Caco-2 (cell line): ENCODE measurements around the gene GMPS. TPM values are rescaled to one million over a fixed set of nuclear protein-coding genes. Genes with fewer than 3 reads are reported as not detected.
A peak's percentile ranks its signal among the peaks of the same experiment; 100 is the strongest.
"Not testable (repeated sequence)": the region's sequence is repeated elsewhere in the genome, so short reads cannot be mapped to it uniquely, and the experiment has no call there.

Experiments used
- BruUV-seq: library from RNA; stranded (reverse); fragments of 400-500 nt; replicated peaks from 2 replicates; lab custom pipeline; 2021; lab: Mats Ljungman, UMichigan
- CTCF ChIA-PET: fragments of 300-600 bp; sonication (Branson Sonifier 250); formaldehyde crosslinking; loops from one replicate; lab custom pipeline; 2022; ENCODE audit warnings: antibody characterized with exemption; lab: Charles Lee
- POLR2A ChIA-PET: fragments of 300-600 bp; sonication (Branson Sonifier 250); formaldehyde crosslinking; loops from one replicate; lab custom pipeline; 2022; ENCODE audit warnings: antibody characterized with exemption; lab: Charles Lee
- DNase-seq, 2 experiments: peaks; one replicate each; pipeline versions ENCODE4 v3.0.0 to v3.0.0-alpha.2; 2020 to 2022
- H3K27me3 ChIP-seq: replicated peaks from 2 replicates; pipeline ENCODE4 v1.6.0; 2011; ENCODE audit warnings: low read length; ENCODE audit not compliant: control insufficient read depth, insufficient read depth
- H3K36me3 ChIP-seq: 2 replicates; pipeline ENCODE4 v1.5.1; 2011; ENCODE audit warnings: low read length; ENCODE audit not compliant: control insufficient read depth, insufficient read depth
- H3K4me1 ChIP-seq: fragments of 250-450 bp; sonication (Bioruptor Pico); 2 replicates; pipeline ENCODE4 v1.5.1; 2020; ENCODE audit warnings: mild to moderate bottlenecking
- H3K4me3 ChIP-seq: 2 replicates; pipeline ENCODE4 v1.5.1; 2011; ENCODE audit warnings: low read depth, mild to moderate bottlenecking, control low read depth, low read length
- H3K9me3 ChIP-seq: fragments of 250-450 bp; sonication (Bioruptor Pico); 2 replicates; pipeline ENCODE4 v1.5.1; 2020; ENCODE audit warnings: mild to moderate bottlenecking, moderate library complexity
- H3K27ac Mint-ChIP-seq: one replicate; pipeline ENCODE4 v1.8.0; 2022; ENCODE audit warnings: mixed read lengths; ENCODE audit not compliant: unreplicated experiment
- H3K27me3 Mint-ChIP-seq: one replicate; pipeline ENCODE4 v1.8.0; 2022; ENCODE audit warnings: mixed read lengths; ENCODE audit not compliant: insufficient read depth, unreplicated experiment
- H3K36me3 Mint-ChIP-seq: one replicate; pipeline ENCODE4 v1.8.0; 2022; ENCODE audit warnings: mild to moderate bottlenecking, mixed read lengths; ENCODE audit not compliant: insufficient read depth, unreplicated experiment
- H3K4me1 Mint-ChIP-seq: one replicate; pipeline ENCODE4 v1.8.0; 2022; ENCODE audit warnings: low read depth, mixed read lengths; ENCODE audit not compliant: unreplicated experiment
- H3K4me3 Mint-ChIP-seq: one replicate; pipeline ENCODE4 v1.8.0; 2022; ENCODE audit warnings: mild to moderate bottlenecking, moderate library complexity, mixed read lengths; ENCODE audit not compliant: unreplicated experiment
- H3K9me3 Mint-ChIP-seq: one replicate; pipeline ENCODE4 v1.8.0; 2022; ENCODE audit warnings: mixed read lengths; ENCODE audit not compliant: unreplicated experiment
- intact Hi-C: fragments of 100-400 bp; cut with micrococcal nuclease; formaldehyde crosslinking; loops from one replicate; pipeline ENCODE4 v1.10.0; 2022; ENCODE audit not compliant: unreplicated experiment
- total RNA-seq: library from RNA; stranded (reverse); gene quantifications from 2 replicates; pipeline ENCODE4 v1.2.3, GENCODE V29; 2022
- TF ChIP-seq, protein P1 (sequence below), 2 experiments: fragments of 200-600 bp in 1 of 2; IDR thresholded peaks; 1 replicate in 1 of 2; 2 replicates in 1 of 2; pipeline versions ENCODE4 v1.5.1 to v1.8.0; 2011 to 2022; ENCODE audit warnings: antibody characterized with exemption in 1 of 2, control low read depth in 1 of 2, inconsistent platforms in 1 of 2, low read depth in 1 of 2, low read length in 1 of 2, mild to moderate bottlenecking in 1 of 2, moderate library complexity in 1 of 2; ENCODE audit not compliant: insufficient read depth in 1 of 2, severe bottlenecking in 1 of 2, unreplicated experiment in 1 of 2

GMPS gene
- total RNA-seq, 1 experiment from 2014 or later = 102 TPM

DNA sequence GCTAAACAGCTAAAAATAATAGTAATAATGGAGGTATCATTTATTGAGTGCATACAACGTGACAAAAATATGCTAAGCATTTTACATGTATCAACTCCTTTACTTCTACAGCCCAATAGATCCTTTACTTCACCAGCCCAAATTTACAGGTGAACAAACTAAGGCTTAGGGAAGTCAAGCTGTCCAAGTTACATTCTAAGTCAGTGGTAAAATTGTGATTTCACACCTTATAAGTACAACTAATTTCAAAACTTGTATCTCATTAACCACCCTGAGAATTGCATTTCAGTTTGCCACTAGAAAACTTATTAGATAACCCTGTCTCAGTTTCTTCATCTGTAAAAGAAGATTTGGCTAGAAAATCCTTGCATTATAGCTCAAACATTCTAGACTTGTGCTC, 26.9 kb upstream of the GMPS start:
- Mint-ChIP-seq H3K9me3 (no peaks in the 10 kb centered on the region), H3K27ac (no peak overlapping the region), H3K4me3 (no peak overlapping the region), H3K36me3 (peaks cover 10% of the 10 kb centered on the region), H3K27me3 (no peaks in the 10 kb centered on the region), H3K4me1 (no peaks in the 10 kb centered on the region)
- Histone ChIP-seq H3K4me1 (no peaks in the 10 kb centered on the region), H3K9me3 (no peaks in the 10 kb centered on the region), H3K36me3 (no peaks in the 10 kb centered on the region), H3K27me3 (no peaks in the 10 kb centered on the region), H3K4me3 (no peak overlapping the region)
- no peak for DNase-seq
- intact Hi-C loops = no loop called here
- no TSS peak for BruUV-seq
- CTCF ChIA-PET = no interaction called here
- TF ChIP-seq, protein P1, sequence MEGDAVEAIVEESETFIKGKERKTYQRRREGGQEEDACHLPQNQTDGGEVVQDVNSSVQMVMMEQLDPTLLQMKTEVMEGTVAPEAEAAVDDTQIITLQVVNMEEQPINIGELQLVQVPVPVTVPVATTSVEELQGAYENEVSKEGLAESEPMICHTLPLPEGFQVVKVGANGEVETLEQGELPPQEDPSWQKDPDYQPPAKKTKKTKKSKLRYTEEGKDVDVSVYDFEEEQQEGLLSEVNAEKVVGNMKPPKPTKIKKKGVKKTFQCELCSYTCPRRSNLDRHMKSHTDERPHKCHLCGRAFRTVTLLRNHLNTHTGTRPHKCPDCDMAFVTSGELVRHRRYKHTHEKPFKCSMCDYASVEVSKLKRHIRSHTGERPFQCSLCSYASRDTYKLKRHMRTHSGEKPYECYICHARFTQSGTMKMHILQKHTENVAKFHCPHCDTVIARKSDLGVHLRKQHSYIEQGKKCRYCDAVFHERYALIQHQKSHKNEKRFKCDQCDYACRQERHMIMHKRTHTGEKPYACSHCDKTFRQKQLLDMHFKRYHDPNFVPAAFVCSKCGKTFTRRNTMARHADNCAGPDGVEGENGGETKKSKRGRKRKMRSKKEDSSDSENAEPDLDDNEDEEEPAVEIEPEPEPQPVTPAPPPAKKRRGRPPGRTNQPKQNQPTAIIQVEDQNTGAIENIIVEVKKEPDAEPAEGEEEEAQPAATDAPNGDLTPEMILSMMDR (IDR thresholded peaks at IDR 0.05; ENCODE audit: insufficient read depth in 1 of 2, low read depth in 1 of 2, low read length in 1 of 2, severe bottlenecking in 1 of 2, unreplicated experiment in 1 of 2) = no peak
- POLR2A ChIA-PET = no interaction called here

DNA sequence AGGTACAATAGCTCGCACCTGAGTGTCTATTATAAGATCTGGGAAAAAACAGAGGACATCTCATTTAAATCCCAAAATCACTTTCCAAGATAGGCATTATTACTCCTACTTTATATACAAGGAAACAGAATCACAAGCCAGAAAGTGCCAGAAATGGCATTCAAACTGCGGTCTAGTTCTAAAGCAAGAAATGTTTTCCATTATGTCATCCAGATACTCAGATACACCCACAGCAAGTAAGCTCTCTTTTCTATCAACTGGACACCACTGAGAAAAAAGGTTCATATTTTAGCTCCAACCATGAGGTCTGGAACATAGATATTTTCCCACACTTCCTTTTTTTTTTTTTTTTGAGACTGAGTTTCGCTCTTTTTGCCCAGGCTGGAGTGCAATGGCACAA, 24.3 kb upstream of the GMPS start:
- intact Hi-C loops = no loop called here
- H3K4me1 ChIP-seq = no peaks in the 10 kb centered on the region
- H3K4me3 Mint-ChIP-seq = no peak overlapping the region
- no peaks in the 10 kb centered on the region for H3K36me3 ChIP-seq
- H3K27me3 Mint-ChIP-seq = no peaks in the 10 kb centered on the region
- ChIA-PET POLR2A (no interaction called here), CTCF (no interaction called here)
- no peaks in the 10 kb centered on the region for H3K9me3 ChIP-seq
- TF ChIP-seq, protein P1 (IDR thresholded peaks at IDR 0.05; ENCODE audit: insufficient read depth in 1 of 2, low read depth in 1 of 2, low read length in 1 of 2, severe bottlenecking in 1 of 2, unreplicated experiment in 1 of 2) = no peak
- H3K4me1 Mint-ChIP-seq = no peaks in the 10 kb centered on the region
- H3K36me3 Mint-ChIP-seq = peaks cover 10% of the 10 kb centered on the region
- H3K9me3 Mint-ChIP-seq = no peaks in the 10 kb centered on the region
- no peak overlapping the region for H3K4me3 ChIP-seq
- H3K27ac Mint-ChIP-seq = no peak overlapping the region
- H3K27me3 ChIP-seq = no peaks in the 10 kb centered on the region
- DNase-seq = no peak
- BruUV-seq = TSS peak; percentile 7

DNA sequence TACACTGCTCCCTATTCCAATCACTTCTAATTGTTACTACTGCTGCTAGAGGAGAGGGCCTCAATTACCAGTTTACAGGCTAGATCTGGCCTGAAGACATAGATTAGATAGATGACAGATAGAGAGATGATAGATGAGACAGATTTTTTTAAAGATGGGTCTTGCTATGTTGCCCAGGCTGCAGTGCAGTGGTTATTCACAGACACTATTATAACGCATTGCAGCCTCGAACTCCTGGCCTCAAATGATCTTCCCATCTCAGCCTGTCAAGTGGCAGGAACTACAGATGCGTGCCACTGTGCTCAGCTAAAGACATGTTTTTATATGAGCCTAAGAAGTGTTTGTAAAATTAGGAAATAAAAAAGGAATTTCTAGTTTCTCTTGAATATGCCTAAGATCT, 22.5 kb upstream of the GMPS start:
- Mint-ChIP-seq H3K27ac (no peak overlapping the region), H3K9me3 (no peaks in the 10 kb centered on the region), H3K4me1 (no peaks in the 10 kb centered on the region), H3K4me3 (no peak overlapping the region), H3K36me3 (peaks cover 10% of the 10 kb centered on the region), H3K27me3 (no peaks in the 10 kb centered on the region)
- no TSS peak for BruUV-seq
- DNase-seq = no peak
- ChIA-PET CTCF (no interaction called here), POLR2A (no interaction called here)
- Histone ChIP-seq H3K36me3 (no peaks in the 10 kb centered on the region), H3K4me3 (no peak overlapping the region), H3K9me3 (no peaks in the 10 kb centered on the region), H3K4me1 (peaks cover 11% of the 10 kb centered on the region; the same call in 1 of the 2 replicates), H3K27me3 (no peaks in the 10 kb centered on the region)
- TF ChIP-seq, protein P1 (IDR thresholded peaks at IDR 0.05; ENCODE audit: insufficient read depth in 1 of 2, low read depth in 1 of 2, low read length in 1 of 2, severe bottlenecking in 1 of 2, unreplicated experiment in 1 of 2) = no peak
- intact Hi-C loops = no loop called here

DNA sequence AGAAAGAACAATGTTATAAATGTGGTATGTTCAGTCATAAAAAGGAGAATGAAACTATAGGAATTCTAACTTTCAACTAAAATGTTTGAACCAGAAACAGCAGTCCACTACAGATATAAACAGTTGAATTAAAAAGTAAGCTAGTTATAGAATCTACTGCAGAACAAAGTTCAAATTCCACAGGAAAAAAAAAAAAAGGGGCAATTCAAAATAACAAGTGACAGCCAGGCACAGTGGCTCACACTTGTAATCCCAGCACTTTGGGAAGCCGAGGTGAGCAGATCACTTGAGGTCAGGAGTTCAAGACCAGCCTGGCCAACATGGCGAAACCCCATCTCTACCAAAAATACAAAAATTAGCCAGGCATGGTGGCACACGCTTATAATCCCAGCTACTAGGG, 21.0 kb upstream of the GMPS start:
- POLR2A ChIA-PET = interaction anchor here (0.6 kb wide), 1 partner anchor 125 kb away, joined by 4 read pairs; no protein-coding TSS in a partner anchor
- H3K27me3 ChIP-seq, H3K27ac Mint-ChIP-seq, H3K36me3 ChIP-seq, DNase-seq, H3K4me3 ChIP-seq, intact Hi-C loops, H3K9me3 ChIP-seq, H3K4me1 Mint-ChIP-seq, H3K27me3 Mint-ChIP-seq, CTCF ChIA-PET, BruUV-seq, H3K9me3 Mint-ChIP-seq, H3K4me3 Mint-ChIP-seq: not testable (repeated sequence)
- peaks cover 11% of the 10 kb centered on the region; the same call in 1 of the 2 replicates for H3K4me1 ChIP-seq
- H3K36me3 Mint-ChIP-seq = peaks cover 15% of the 10 kb centered on the region
